Renal cortical epithelial cell (primary cell): ENCODE measurements around the gene GAS6. TPM values are rescaled to one million over a fixed set of nuclear protein-coding genes. Genes with fewer than 3 reads are reported as not detected.
"Not testable (repeated sequence)": the region's sequence is repeated elsewhere in the genome, so short reads cannot be mapped to it uniquely, and the experiment has no call there.

Experiments
- DNase-seq: peaks from one replicate; pipeline ENCODE4 v3.0.0-alpha.2; 2011; ENCODE audit warnings: low read depth
- total RNA-seq: library from RNA; depleted of rRNA; stranded (reverse); fragments of >200 nt; gene quantifications from 2 replicates; pipeline ENCODE4 v1.2.3, GENCODE V29; 2014

GAS6 gene
- total RNA-seq, 1 donor from 2014 or later = 174 TPM

GRCh38 chr13:113792886-113793717 lies 70.8 kb downstream of the GAS6 start:
- no peak for DNase-seq

- no peak for DNase-seq
Observed at GRCh38 chr13:113792236-113792770, 71.6 kb downstream of the GAS6 start.

- DNase-seq = no peak
Observed at GRCh38 chr13:113791761-113792160, 72.1 kb downstream of the GAS6 start.

GRCh38 chr13:113791226-113791625 lies 72.7 kb downstream of the GAS6 start:
- no peak for DNase-seq

- DNase-seq = not testable (repeated sequence)
Observed at GRCh38 chr13:113789931-113790330, 73.9 kb downstream of the GAS6 start.

GRCh38 chr13:113789167-113789566 lies 74.7 kb downstream of the GAS6 start:
- DNase-seq = no peak

- DNase-seq = no peak
Observed at GRCh38 chr13:113788413-113789135, 75.3 kb downstream of the GAS6 start.

- DNase-seq = no peak
Observed at GRCh38 chr13:113787694-113788093, 76.2 kb downstream of the GAS6 start.

- DNase-seq = peak; percentile 19
Observed at GRCh38 chr13:113786262-113786841, 77.5 kb downstream of the GAS6 start.

- peak; percentile 99 for DNase-seq
Observed at GRCh38 chr13:113785051-113786010, 78.5 kb downstream of the GAS6 start.

- no peak for DNase-seq
Observed at GRCh38 chr13:113784645-113785024, 79.2 kb downstream of the GAS6 start.

GRCh38 chr13:113783966-113784644 lies 79.8 kb downstream of the GAS6 start:
- DNase-seq = no peak

GRCh38 chr13:113783200-113783881 lies 80.5 kb downstream of the GAS6 start:
- no peak for DNase-seq

- no peak for DNase-seq
Observed at GRCh38 chr13:113782472-113782871, 81.4 kb downstream of the GAS6 start.

- DNase-seq = no peak
Observed at GRCh38 chr13:113781571-113781970, 82.3 kb downstream of the GAS6 start.

- DNase-seq = no peak
Observed at GRCh38 chr13:113777311-113778260, 86.3 kb downstream of the GAS6 start.

GRCh38 chr13:113776231-113777125 lies 87.4 kb downstream of the GAS6 start:
- no peak for DNase-seq
